ENCODE data around the gene MAX. TPM values are rescaled to one million over a fixed set of nuclear protein-coding genes. Genes with fewer than 3 reads are reported as not detected.

Gene MAX
- total RNA-seq, 4 donors from 2014 or later, result 44.2 to 54.0 (median 46.1) TPM

DNA sequence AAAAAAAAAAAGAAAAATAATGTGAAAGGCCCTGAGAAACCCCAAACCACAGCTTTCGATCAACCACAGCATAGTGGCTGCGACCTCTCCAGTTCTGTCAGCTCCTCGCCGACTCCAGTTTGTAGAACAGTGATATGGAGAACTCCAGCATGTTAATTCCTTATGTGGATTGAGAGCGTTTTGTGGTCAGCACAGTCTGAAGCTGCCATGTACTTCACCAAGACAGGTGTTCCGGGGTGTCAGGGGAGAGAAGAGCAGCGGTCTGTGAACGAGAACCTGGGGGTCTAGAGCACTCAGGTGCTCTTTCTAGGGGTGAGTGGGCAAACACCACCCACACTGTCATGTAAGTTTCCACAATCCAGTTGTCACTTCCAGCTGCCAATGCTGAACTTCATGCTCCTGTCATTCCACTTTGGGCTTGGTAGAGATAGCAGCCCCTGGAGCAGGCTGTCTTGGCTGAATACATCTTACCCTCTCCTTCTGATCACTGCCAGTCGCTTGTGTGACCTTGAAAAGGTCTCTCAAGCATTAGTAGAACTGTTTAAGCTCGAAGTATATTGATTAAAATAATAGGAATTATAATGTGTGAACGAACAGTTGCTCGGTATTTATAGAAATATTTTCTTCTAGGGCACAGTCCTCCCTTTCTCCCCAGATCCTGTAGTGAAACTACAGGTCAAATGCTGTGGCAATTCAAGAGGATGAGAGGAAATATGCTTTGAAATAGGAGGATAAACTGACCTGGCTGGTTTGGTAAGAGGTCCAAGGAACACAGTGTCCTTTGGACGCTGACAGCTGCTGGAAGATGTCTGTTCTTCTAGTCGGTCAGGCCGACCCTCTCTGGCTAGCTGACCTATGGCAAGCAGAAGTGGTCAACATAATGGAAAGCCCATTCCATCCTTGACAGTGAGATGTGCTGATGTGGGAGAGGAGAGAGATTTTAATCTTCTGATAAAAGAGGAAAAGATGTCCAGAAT is 15.7 kb upstream of the MAX start:
- TF ChIP-seq, protein P1, sequence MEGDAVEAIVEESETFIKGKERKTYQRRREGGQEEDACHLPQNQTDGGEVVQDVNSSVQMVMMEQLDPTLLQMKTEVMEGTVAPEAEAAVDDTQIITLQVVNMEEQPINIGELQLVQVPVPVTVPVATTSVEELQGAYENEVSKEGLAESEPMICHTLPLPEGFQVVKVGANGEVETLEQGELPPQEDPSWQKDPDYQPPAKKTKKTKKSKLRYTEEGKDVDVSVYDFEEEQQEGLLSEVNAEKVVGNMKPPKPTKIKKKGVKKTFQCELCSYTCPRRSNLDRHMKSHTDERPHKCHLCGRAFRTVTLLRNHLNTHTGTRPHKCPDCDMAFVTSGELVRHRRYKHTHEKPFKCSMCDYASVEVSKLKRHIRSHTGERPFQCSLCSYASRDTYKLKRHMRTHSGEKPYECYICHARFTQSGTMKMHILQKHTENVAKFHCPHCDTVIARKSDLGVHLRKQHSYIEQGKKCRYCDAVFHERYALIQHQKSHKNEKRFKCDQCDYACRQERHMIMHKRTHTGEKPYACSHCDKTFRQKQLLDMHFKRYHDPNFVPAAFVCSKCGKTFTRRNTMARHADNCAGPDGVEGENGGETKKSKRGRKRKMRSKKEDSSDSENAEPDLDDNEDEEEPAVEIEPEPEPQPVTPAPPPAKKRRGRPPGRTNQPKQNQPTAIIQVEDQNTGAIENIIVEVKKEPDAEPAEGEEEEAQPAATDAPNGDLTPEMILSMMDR (IDR thresholded peaks at IDR 0.05; ENCODE audit: low read depth), result no peak

- TF ChIP-seq, protein P1 (IDR thresholded peaks at IDR 0.05; ENCODE audit: low read depth), result no peak
These were observed 13.3 kb upstream of the MAX start for GRCh38 chr14:65115615-65116014.

DNA sequence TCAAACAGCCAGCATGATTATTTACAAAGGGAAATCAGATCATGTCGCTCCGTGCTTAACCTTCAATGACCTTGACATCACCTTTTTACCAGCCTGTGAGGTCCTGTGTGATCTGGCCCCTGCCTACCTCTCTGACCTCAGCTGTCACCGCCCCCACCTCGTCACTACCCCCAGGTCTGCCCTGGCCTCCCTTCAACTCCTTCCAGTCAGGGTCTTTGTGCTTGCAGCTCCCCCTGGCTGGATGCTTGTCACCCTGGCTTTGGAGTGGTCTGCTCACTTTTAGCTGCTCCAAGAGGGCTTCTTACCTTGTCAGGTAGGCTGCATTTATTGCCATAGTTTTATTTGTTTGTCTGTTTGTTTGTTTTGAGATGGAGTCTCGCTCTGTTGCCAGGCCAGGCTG is 8.2 kb upstream of the MAX start:
- TF ChIP-seq, protein P1 (IDR thresholded peaks at IDR 0.05; ENCODE audit: low read depth), result no peak

- TF ChIP-seq, protein P1 (IDR thresholded peaks at IDR 0.05; ENCODE audit: low read depth), result no peak
These were observed 7.0 kb upstream of the MAX start for GRCh38 chr14:65109357-65109756.

DNA sequence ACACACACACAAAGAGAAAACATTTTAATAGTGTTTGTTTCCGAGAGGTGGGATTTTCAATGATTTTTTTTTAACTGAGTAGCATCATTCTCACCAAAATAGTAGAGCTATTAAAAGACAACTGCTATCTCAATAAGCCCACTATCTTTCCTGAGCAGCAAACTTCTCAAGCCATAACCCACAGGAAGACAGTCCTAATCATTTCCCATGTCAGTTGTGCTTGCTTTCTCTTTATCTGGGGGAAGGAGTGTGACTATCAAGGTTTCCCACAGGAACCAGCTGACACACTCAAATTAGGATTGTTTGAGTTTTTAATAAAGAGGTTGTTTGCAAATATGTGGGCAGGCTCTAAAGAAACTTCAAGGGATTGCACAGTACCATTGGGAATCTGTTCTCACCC is 4.9 kb upstream of the MAX start:
- TF ChIP-seq, protein P1 (IDR thresholded peaks at IDR 0.05; ENCODE audit: low read depth), result no peak

GRCh38 chr14:65106736-65107135 is 4.4 kb upstream of the MAX start:
- TF ChIP-seq, protein P1 (IDR thresholded peaks at IDR 0.05; ENCODE audit: low read depth), result no peak

- TF ChIP-seq, protein P1 (IDR thresholded peaks at IDR 0.05; ENCODE audit: low read depth), result no peak
These were observed 4.0 kb upstream of the MAX start for GRCh38 chr14:65106316-65106715.
